Stimulated activated CD8-positive, alpha-beta memory T cell treated with anti-CD3 and anti-CD28 coated beads, Interleukin-15, amount 100 ng/mL, for 4 hours (primary cell): ENCODE results near the gene ALG9.

Experiments used
- DNase-seq, 2 donors: peaks; one replicate each; pipeline ENCODE4 v3.0.0-alpha.2; 2020; ENCODE audit warnings: low read depth in 2 of 2

The ALG9 gene

GRCh38 chr11:111835665-111836064 lies 35.7 kb downstream of the ALG9 start:
- DNase-seq = no peak

GRCh38 chr11:111834432-111835163 lies 36.8 kb downstream of the ALG9 start:
- DNase-seq = no peak

GRCh38 chr11:111833524-111833923 lies 37.9 kb downstream of the ALG9 start:
- no peak for DNase-seq

- DNase-seq = no peak
These were observed 42.0 kb downstream of the ALG9 start for GRCh38 chr11:111829185-111829968.

- no peak for DNase-seq
These were observed 44.9 kb downstream of the ALG9 start for GRCh38 chr11:111826322-111826950.

- DNase-seq = no peak
These were observed 47.8 kb downstream of the ALG9 start for GRCh38 chr11:111823629-111824028.

- no peak for DNase-seq
These were observed 48.2 kb downstream of the ALG9 start for GRCh38 chr11:111823131-111823530.

- DNase-seq = no peak
These were observed 51.5 kb downstream of the ALG9 start for GRCh38 chr11:111819829-111820237.

GRCh38 chr11:111819161-111819828 lies 52.1 kb downstream of the ALG9 start:
- no peak for DNase-seq

GRCh38 chr11:111815489-111815888 lies 55.9 kb downstream of the ALG9 start:
- no peak for DNase-seq

- no peak for DNase-seq
These were observed 56.6 kb downstream of the ALG9 start for GRCh38 chr11:111814557-111815320.

GRCh38 chr11:111814106-111814505 lies 57.3 kb downstream of the ALG9 start:
- no peak for DNase-seq

- DNase-seq = no peak
These were observed 59.2 kb downstream of the ALG9 start for GRCh38 chr11:111812211-111812610.

GRCh38 chr11:111811445-111811844 lies 59.9 kb downstream of the ALG9 start:
- DNase-seq = no peak

- DNase-seq = no peak
These were observed 62.5 kb downstream of the ALG9 start for GRCh38 chr11:111808834-111809233.

GRCh38 chr11:111808063-111808588 lies 63.3 kb downstream of the ALG9 start:
- no peak for DNase-seq

- no peak for DNase-seq
These were observed 64.3 kb downstream of the ALG9 start for GRCh38 chr11:111807076-111807475.

GRCh38 chr11:111801135-111801534 lies 70.2 kb downstream of the ALG9 start:
- no peak for DNase-seq

GRCh38 chr11:111798279-111798678 lies 73.1 kb downstream of the ALG9 start:
- DNase-seq = no peak

GRCh38 chr11:111797145-111797581 lies 74.2 kb downstream of the ALG9 start:
- no peak for DNase-seq

GRCh38 chr11:111796696-111797095 lies 74.7 kb downstream of the ALG9 start:
- no peak for DNase-seq
